Measurements from ENCODE around the gene PRG3.

PRG3 gene

GRCh38 chr11:57380975-57381374, at the start of gene PRG3:
PRG3 (minus strand) TSS chr11:57381150; CDS start chr11:57380708, 442 bp downstream.
- DNase-seq (ENCODE audit: low read depth in 2 of 2) = no peak

GRCh38 chr11:57429946-57430345, 49.0 kb upstream of the PRG3 start:
- no peak for DNase-seq (ENCODE audit: low read depth in 2 of 2)

GRCh38 chr11:57428643-57429042, 47.7 kb upstream of the PRG3 start:
- DNase-seq (ENCODE audit: low read depth in 2 of 2) = no peak

GRCh38 chr11:57427727-57428082, 46.8 kb upstream of the PRG3 start:
- DNase-seq (ENCODE audit: low read depth in 2 of 2) = no peak

GRCh38 chr11:57426929-57427726, 46.2 kb upstream of the PRG3 start, which contains the start of gene SLC43A3:
SLC43A3 (minus strand) TSS chr11:57427121; CDS start chr11:57426172, 949 bp downstream.
- peak; percentile 73 to 77 for DNase-seq (ENCODE audit: low read depth in 2 of 2)

- no peak for DNase-seq (ENCODE audit: low read depth in 2 of 2)
Observed at GRCh38 chr11:57426439-57426928, 45.5 kb upstream of the PRG3 start.

- peak in 1 of 2 donors; percentile 26 for DNase-seq (ENCODE audit: low read depth in 2 of 2)
Observed at GRCh38 chr11:57425565-57426438, 44.9 kb upstream of the PRG3 start.

GRCh38 chr11:57424792-57425564, 44.0 kb upstream of the PRG3 start:
- peak; percentile 72 to 78 for DNase-seq (ENCODE audit: low read depth in 2 of 2)

GRCh38 chr11:57424137-57424791, 43.3 kb upstream of the PRG3 start:
- no peak for DNase-seq (ENCODE audit: low read depth in 2 of 2)

GRCh38 chr11:57422669-57423068, 41.7 kb upstream of the PRG3 start:
- DNase-seq (ENCODE audit: low read depth in 2 of 2) = no peak

GRCh38 chr11:57421805-57422204, 40.9 kb upstream of the PRG3 start:
- DNase-seq (ENCODE audit: low read depth in 2 of 2) = no peak

- no peak for DNase-seq (ENCODE audit: low read depth in 2 of 2)
Observed at GRCh38 chr11:57421066-57421465, 40.1 kb upstream of the PRG3 start.

GRCh38 chr11:57419146-57419545, 38.2 kb upstream of the PRG3 start:
- DNase-seq (ENCODE audit: low read depth in 2 of 2) = no peak

GRCh38 chr11:57418131-57418530, 37.2 kb upstream of the PRG3 start:
- no peak for DNase-seq (ENCODE audit: low read depth in 2 of 2)

GRCh38 chr11:57417056-57417455, 36.1 kb upstream of the PRG3 start:
- DNase-seq (ENCODE audit: low read depth in 2 of 2) = no peak

GRCh38 chr11:57416436-57416835, 35.5 kb upstream of the PRG3 start:
- DNase-seq (ENCODE audit: low read depth in 2 of 2) = no peak

- DNase-seq (ENCODE audit: low read depth in 2 of 2) = no peak
Observed at GRCh38 chr11:57414612-57415212, 33.8 kb upstream of the PRG3 start.

- no peak for DNase-seq (ENCODE audit: low read depth in 2 of 2)
Observed at GRCh38 chr11:57413681-57414080, 32.7 kb upstream of the PRG3 start.

GRCh38 chr11:57410287-57410686, 29.3 kb upstream of the PRG3 start:
- DNase-seq (ENCODE audit: low read depth in 2 of 2) = no peak

- DNase-seq (ENCODE audit: low read depth in 2 of 2) = no peak
Observed at GRCh38 chr11:57409321-57410100, 28.6 kb upstream of the PRG3 start.
